OCI-LY3 (cell line): ENCODE results near the gene CDH23.

ENCODE experiments used
- H2AFZ ChIP-seq: fragments of 200-600, 300-600 bp; shearing (Covaris generic); 2 replicates; pipeline ENCODE4 v1.6.0; 2014; ENCODE audit warnings: antibody characterized with exemption, low read depth, low read length
- H3K27ac ChIP-seq: fragments of 200-600, 300-600 bp; sonication (generic); 2 replicates; pipeline ENCODE4 v1.5.1; 2014; ENCODE audit warnings: mild to moderate bottlenecking, low read length, moderate library complexity, mixed read lengths
- H3K27me3 ChIP-seq: fragments of 200-600, 300-600 bp; sonication (generic); 2 replicates; pipeline ENCODE4 v1.6.1; 2014; ENCODE audit warnings: low read depth, low read length, mixed read lengths
- H3K36me3 ChIP-seq: fragments of 200-600, 300-600 bp; sonication (generic); replicated peaks from 2 replicates; pipeline ENCODE3; 2014; ENCODE audit warnings: low read depth, low read length, mixed read lengths
- H3K4me1 ChIP-seq: fragments of 300-600, 200-600 bp; sonication (generic); 2 replicates; pipeline ENCODE4 v1.6.1; 2014; ENCODE audit warnings: low read length, mixed read lengths
- H3K4me2 ChIP-seq: fragments of 200-600, 300-600 bp; sonication (generic); 2 replicates; pipeline ENCODE4 v1.6.1; 2014; ENCODE audit warnings: low read length, mixed read lengths
- H3K4me3 ChIP-seq: fragments of 300-600, 200-600 bp; sonication (generic); 2 replicates; pipeline ENCODE4 v1.5.1; 2014; ENCODE audit warnings: antibody characterized with exemption, mild to moderate bottlenecking, low read length, moderate library complexity
- H3K79me2 ChIP-seq: fragments of 300-600, 200-600 bp; shearing (Covaris generic); 2 replicates; pipeline ENCODE4 v1.6.1; 2014; ENCODE audit warnings: mild to moderate bottlenecking, low read length, mixed read lengths
- H3K9ac ChIP-seq: fragments of 300-600, 200-600 bp; shearing (Covaris generic); 2 replicates; pipeline ENCODE4 v1.6.0; 2014; ENCODE audit warnings: mild to moderate bottlenecking, low read length, moderate library complexity
- H3K9me3 ChIP-seq: fragments of 200-600, 300-600 bp; shearing (Covaris generic); 2 replicates; pipeline ENCODE4 v1.6.1; 2014; ENCODE audit warnings: low read length, mixed read lengths; ENCODE audit not compliant: insufficient read depth
- H4K20me1 ChIP-seq: fragments of 200-600, 300-600 bp; sonication (generic); 2 replicates; pipeline ENCODE4 v1.6.1; 2016; ENCODE audit warnings: low read length, mixed read lengths; ENCODE audit not compliant: insufficient read depth
- CTCF ChIP-seq: fragments of 200-600, 300-600 bp; sonication (generic); IDR thresholded peaks from 2 replicates; pipeline ENCODE4 v1.5.1; 2014; ENCODE audit warnings: antibody characterized with exemption, low read length, low read depth
- EZH2phosphoT487 ChIP-seq: fragments of 200-600 bp; shearing (Covaris generic); IDR thresholded peaks from 2 replicates; pipeline ENCODE4 v1.6.1; 2018; ENCODE audit warnings: antibody characterized with exemption, mixed run types, low read depth

The CDH23 gene

GRCh38 chr10:71398976-71399375, 2.3 kb downstream of the CDH23 start:
- H3K9me3 ChIP-seq = no peaks in the 10 kb centered on the region
- no peak overlapping the region for H3K9ac ChIP-seq
- H3K27ac ChIP-seq = no peak overlapping the region
- H3K4me1 ChIP-seq = no peaks in the 10 kb centered on the region
- H3K27me3 ChIP-seq = no peaks in the 10 kb centered on the region
- no peak overlapping the region for H2AFZ ChIP-seq
- no peaks in the 10 kb centered on the region for H3K36me3 ChIP-seq
- H3K79me2 ChIP-seq = no peaks in the 10 kb centered on the region
- no peak overlapping the region for H3K4me2 ChIP-seq
- no peaks in the 10 kb centered on the region for H4K20me1 ChIP-seq
- no peak overlapping the region for H3K4me3 ChIP-seq
- TF ChIP-seq CTCF (no peak), EZH2phosphoT487 (no peak)

DNA sequence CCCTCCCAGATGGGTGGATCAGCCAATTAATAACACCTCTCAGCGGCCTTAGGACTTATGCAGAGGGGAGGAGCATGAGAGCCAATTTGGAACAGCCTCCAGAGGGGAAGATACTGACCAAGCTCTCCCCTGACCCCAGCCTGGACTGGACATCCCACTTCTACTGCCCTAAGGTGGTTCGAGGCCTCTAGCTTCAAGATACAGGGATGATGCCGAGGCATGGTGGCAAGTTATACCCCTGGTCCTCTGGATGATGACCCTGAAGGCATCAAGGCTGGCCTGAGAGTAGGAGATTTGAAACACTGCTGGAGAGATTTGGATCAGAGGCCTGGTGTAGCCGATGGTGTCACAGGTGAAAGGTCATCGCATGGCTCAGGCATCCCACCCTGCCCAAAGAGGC, 3.2 kb downstream of the CDH23 start:
- Histone ChIP-seq H3K9me3 (no peaks in the 10 kb centered on the region), H3K4me1 (no peaks in the 10 kb centered on the region), H3K36me3 (no peaks in the 10 kb centered on the region), H3K9ac (no peak overlapping the region), H2AFZ (no peak overlapping the region), H3K4me2 (no peak overlapping the region), H3K79me2 (no peaks in the 10 kb centered on the region), H3K27me3 (no peaks in the 10 kb centered on the region), H3K27ac (no peak overlapping the region), H3K4me3 (no peak overlapping the region), H4K20me1 (no peaks in the 10 kb centered on the region)
- TF ChIP-seq CTCF (no peak), EZH2phosphoT487 (no peak)

GRCh38 chr10:71401056-71401455, 4.3 kb downstream of the CDH23 start:
- H2AFZ ChIP-seq = no peak overlapping the region
- H3K27me3 ChIP-seq = no peaks in the 10 kb centered on the region
- H4K20me1 ChIP-seq = no peaks in the 10 kb centered on the region
- H3K36me3 ChIP-seq = no peaks in the 10 kb centered on the region
- TF ChIP-seq EZH2phosphoT487 (no peak), CTCF (no peak)
- no peak overlapping the region for H3K9ac ChIP-seq
- no peak overlapping the region for H3K27ac ChIP-seq
- H3K4me1 ChIP-seq = no peaks in the 10 kb centered on the region
- no peaks in the 10 kb centered on the region for H3K79me2 ChIP-seq
- no peaks in the 10 kb centered on the region for H3K9me3 ChIP-seq
- no peak overlapping the region for H3K4me2 ChIP-seq
- no peak overlapping the region for H3K4me3 ChIP-seq

- Histone ChIP-seq H3K4me1 (no peaks in the 10 kb centered on the region), H3K36me3 (no peaks in the 10 kb centered on the region), H3K4me3 (no peak overlapping the region), H3K9ac (no peak overlapping the region), H3K79me2 (no peaks in the 10 kb centered on the region), H3K4me2 (no peak overlapping the region), H3K9me3 (no peaks in the 10 kb centered on the region), H3K27ac (no peak overlapping the region), H4K20me1 (no peaks in the 10 kb centered on the region), H2AFZ (no peak overlapping the region), H3K27me3 (no peaks in the 10 kb centered on the region)
- TF ChIP-seq CTCF (no peak), EZH2phosphoT487 (no peak)
These were observed 5.3 kb downstream of the CDH23 start for GRCh38 chr10:71402005-71402404.
